GM21786 (cell line): ENCODE measurements around the gene SERINC2.

Experiments used
- ATAC-seq: cut with Tn5 transposase; IDR thresholded peaks from one replicate; pipeline ENCODE4 v1.9.1; 2021; ENCODE audit not compliant: unreplicated experiment

SERINC2 gene

DNA sequence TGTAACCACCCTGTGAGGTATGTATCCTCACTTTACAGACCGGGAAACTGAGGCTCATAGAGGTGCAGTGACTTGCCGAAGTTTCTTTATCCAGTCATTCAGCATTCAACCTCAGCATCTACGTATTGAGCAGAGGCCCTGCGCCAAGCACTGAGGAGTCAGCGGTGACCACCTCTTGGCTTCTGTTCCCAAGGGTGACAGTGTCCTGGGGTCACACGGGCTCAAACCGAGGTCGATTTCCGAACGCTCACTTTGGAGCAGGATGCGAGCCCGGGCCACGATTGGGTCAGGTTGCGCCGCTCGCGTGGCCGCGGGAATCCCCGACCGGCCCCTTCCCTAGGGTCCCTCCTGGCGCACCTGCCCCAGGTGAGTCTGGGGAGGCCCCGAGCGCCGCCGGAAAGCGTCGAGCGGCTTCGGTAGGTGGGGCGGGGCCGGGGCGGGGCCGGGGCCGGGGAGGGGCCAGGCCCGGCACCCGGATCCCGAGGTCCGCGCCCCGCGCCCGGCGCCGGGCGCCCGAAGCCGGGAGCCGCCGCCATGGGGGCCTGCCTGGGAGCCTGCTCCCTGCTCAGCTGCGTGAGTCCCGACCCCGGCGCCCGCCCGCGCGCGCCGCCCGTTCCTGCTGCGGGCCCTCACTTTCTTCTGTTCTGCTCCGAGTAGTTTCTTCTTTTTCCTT lies at the start of gene SERINC2:
TSS of gene SERINC2 (plus strand) at position 482 of the 673 bp plus-strand sequence. CDS start at position 535, 53 bp downstream.
- ATAC-seq, result no peak

DNA sequence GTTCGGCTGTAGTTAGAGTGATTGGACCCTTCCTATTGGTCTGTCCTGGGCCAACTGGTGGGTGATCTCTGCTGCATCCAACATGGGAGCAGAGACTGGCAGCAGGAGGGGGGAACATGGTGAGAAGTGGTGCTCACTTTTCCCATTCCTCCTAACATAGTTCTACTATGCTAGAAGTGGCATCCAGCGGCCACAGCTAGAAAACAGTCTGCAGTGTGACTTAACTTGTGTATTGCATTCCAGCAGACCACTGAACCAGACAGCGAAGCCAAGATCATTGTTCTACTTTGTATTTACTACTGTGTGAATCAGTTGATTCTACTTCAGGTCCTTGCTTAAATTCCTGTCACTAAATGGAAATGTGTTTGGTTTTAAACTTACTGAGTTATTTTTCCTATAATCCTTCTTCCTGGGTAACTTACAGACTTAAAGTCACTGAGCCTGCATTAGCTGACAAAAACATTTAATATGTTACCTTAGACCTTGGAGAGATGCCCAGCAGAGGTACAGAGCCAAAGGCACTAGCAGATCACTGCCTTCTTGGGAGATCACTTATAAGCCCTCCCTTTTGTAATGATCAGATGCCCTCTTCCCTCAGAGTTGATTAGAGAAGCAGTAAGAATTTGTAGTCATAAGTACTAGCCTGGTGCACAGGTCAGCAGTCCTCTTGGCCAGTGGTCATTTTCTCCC lies 48.3 kb upstream of the SERINC2 start:
- ATAC-seq, result no peak

DNA sequence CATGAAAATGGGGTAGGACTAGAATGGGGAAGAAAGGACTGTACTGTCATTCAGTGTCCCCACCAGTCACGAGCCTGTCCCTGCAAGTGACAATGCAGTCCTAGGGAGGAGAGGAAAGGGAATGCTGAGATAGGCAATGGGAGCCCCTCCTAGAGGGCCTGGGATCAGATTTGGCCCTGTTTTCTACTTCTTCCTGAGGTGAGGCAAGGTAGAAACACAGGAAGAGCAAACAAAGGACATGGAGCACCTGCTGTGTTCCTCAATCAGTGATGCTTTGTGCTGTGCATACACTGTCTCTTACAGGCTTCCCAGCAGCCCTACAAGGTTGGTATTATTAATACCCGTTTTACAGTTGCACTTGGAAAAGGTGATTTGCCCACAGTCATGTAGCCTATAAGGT lies 46.2 kb upstream of the SERINC2 start:
- ATAC-seq, result no peak

DNA sequence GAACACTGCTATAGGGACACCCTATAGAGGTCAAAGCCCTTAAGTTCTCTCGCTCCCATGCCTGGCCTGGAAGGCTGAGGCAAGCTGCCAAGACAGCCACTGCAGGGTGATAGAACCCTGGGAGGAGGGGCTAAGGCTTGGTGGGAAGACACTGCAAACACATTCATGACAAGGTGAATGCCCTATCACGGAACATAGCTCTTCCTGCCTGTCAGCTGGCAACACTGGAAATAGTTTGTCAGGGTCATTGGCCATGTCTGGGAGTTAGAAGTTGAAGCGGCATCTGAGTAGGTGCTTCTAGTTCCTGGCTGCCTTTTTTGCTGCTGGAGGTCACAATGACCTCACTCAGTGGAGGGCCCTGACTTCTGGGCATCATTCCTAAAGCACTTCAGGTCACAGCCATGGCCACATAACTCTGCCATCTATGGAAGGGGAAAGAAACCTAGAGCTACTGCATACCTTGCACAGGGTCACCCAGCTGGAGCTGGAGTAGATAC lies 44.4 kb upstream of the SERINC2 start:
- ATAC-seq, result no peak

DNA sequence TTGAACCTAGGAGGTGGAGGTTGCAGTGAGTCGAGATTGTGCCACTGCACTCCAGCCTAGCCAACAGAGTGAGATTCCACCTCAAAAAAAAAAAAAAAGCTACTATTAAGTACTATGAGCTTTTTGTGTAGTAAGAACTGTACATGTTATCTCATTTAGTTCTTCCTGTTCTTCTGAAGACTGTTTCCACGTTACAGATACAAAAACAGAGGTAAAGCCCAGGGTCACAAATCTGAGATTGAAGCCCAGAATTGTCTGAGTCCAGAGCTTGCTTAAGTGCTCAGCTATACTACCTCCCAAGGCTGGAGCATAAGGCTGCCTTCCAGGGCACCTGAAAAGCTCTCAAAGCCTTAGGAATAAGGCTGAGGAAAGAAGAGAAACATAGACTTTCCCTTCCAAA lies 43.0 kb upstream of the SERINC2 start:
- no peak for ATAC-seq

DNA sequence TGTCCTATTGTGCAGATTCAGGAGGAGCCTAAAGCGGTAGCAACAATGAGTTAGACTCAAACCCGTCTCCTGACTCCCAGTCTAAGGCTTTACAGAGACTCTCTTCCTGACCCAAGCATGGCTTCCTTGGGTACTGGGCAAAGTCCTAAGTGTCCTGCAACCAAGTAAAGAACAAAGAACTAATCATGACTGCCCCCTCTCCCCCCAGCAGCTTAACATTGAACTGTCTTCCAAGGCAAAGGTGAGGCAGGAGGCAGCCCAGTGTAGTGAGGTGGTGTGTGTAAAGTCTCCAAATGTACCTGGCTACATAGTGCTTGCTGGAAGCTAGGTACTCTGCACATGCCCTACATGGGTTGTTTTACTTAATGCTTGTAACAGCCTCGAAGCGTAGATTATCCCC lies 42.4 kb upstream of the SERINC2 start:
- ATAC-seq, result no peak

DNA sequence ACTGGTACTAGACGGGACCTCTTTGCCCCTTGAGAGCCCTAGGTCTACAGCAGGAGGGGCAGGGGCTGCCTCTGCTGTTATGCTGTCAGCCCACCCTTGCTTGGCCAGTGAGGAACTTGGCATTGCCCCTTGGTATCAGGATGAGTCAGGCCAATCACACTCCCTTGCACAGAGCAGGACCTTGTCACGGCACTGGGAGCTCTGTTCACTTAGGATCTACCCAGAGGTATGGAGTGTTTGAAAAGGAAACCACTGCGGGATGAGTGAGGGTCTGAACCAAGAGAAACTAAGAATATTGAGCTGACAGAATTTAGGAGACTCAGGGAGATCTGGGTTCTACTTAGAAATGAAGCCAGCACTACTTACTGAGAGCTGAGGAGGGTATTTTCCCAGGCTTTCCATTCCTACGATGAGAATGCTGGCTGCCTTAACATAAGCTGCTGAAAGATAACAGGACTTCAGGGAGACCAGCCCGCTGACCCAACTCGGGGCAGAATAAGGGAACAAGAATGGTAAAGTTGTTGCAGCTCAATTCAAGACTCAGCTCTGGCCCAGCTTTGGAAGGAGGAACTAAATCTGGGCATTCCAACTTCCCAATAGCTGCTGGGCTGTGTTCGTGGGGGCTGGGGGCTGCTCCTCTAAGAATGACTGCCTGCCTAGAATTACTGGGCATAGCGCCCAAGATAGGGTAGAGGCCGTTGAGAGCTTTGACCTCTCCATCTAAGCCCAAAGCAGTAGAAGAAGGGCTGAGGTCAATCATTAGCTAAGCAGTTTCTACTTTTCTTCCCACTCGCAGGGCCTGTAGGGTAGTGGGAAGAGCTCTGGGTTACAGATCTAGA lies 41.7 kb upstream of the SERINC2 start:
- no peak for ATAC-seq

DNA sequence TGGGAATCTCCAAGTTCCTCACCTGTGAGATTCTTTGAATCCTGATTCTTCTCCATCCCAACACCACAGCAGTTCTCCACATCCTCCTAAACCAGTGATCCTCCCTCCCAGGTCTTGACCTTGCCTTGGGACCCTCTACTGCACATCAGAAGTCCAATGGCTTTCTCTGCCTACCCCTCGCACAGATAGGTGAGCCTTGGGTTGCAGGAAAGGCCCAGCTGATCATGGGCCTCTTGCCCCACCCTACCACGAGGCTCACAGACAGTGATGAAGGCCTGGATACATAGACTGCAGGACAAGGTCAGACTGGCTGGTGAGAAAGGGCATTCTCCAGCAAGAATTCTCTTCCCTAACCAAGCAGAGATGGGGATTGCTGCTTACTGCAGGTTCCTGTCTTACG lies 41.0 kb upstream of the SERINC2 start:
- ATAC-seq, result no peak

DNA sequence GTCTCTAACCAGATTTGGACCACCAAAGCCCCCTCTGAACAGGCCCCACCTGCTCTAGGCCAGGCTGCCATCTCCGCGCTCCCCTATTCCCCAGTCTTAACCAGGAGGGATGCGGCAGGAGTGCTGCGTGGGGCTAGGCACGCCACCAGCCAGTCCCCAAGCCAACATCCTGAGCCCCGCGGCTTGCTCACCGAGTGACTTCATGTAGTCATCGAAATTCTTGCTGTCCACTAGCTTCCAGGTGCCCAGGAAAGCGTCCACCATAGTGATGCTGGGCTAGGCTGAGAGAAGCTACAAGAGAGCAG lies 40.3 kb upstream of the SERINC2 start:
- no peak for ATAC-seq

DNA sequence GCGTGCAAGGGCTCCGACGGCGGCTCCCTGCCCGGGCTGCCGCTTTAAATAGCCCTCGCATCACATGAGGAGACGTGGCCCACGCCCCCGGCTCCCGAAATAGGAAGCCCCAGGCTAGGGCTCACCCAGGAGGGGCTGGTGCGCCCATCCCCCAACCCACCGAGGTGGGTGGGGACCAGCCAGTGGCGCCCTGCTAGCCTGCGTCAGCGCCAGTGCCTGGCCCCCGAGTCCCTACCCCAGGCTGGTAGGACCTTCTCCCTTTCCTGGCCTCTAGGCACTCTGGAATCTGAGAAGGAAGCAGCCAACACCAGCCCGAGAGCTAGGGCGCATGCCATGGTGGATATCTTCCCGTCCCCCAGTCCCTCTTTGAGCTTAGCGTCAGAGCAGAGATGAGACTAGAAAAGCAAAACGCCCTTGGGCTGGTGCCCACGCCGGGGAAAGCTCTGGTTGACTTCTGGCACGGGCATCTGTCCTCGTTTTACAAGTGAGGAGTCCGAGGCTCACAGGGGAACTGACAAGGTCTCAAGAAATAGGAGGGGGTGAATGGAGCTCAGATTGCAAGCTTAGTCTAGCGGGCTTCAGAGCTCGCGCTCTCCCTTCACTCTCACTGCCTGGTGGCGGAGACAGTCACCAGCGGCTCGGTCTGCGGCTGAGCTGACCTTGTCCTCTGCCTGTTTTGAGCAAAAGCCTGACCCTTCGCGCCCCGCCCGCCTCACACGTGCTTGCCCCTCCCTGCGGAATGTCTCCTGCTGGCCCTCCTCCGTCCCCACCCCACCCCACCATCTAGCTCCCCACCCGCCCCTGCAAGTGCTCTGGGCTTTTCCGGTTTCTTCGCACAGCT lies 39.7 kb upstream of the SERINC2 start, which contains the start of gene FABP3:
TSS of gene FABP3 (minus strand) at position 21 of the 841 bp plus-strand sequence. CDS start 62 bp downstream, outside the sequence.
- ATAC-seq, result no peak

DNA sequence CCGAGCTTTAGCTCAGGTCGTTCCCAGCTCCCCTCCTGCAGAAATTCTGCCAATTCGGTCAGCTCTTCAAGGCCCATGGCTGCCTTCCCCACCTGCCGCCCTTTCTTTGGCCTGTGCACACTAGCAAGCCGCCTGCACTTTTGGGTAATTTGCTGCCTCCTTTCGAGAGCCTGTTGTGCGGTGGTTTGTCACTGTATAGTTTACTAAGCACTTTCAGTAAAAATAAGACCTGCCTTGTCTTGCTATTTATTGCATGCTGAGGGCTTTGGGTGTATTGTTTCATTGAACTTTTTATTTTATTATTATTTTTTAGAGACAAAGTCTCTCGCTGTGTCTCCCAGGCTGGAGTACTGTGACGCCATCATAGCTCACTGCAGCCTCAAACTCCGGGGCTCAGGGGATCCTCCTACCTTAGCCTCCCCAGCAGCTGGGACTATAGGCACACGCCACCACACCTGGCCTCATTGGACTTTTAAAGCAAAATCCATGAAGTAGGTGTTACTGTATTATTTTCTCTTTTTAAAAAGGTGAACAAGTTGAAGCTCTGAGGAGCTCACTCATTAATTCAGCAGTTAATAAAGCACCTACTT lies 39.0 kb upstream of the SERINC2 start:
- ATAC-seq, result no peak

DNA sequence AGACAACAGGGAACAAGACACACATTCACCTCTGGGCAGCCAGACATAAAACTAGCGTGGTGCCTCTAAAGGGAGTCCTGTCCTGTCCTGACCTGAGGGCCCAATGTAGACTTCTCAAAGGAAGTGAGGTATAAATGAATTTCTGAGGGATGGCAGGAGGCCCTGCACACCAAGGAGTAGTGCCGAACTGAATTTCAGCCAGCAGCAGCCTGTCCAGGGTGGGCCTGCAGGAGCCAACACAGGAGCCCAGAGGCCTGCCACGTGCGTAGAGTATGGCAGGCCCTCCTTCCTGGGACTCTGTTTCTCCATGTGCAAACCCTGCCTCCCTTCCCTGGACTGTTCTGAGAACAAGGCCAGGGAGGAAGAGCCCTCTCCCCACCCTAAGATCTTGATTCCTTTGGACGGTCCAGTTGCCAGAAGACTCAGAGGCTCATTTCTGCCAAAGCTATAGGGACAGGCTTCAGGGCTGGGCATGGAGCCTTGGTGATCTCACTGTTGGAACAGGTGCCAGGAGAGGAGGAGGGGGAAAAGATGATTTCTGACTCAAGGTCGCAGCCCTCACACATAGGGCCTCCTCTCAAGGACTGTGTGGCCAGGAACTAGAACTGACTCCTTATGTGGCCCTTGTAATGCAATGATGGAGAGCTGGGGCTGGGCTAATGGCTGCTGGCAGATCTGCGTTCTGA lies 38.4 kb upstream of the SERINC2 start:
- no peak for ATAC-seq

DNA sequence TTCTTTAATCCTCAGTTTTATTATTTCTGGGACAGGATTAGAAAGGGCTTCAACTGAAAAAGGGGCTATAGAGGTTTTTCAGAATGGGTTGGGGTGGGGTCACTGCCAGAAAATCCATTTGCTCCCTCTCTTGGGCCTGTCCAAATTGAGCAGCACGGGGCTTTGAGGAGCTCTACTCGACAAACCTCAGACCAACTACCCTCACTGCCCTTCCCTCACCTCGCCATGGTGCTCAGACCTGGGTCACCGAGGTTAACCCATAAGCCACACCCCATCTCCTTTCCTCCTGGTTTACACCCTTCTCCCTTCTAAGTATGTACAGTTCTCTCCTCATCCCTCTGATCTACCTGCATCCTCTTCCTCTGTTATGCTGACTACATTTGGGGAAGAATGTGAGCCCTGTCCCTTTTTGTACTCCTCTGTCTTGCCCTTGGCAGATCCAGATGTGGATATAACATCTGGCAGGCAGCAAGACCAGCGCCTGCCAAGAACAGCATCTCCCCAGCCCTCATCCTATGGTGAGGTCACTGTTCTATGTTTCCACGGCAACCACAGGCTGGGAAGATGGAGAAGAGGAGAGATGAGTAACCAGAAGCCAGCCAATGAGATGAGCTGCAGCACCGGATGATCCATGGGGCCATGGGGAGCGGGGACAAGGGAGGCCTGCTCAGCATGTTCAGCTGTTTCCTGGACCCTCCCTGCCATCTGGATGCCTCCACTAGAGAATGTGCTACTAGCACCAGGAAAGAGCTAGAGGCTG lies 36.5 kb upstream of the SERINC2 start:
- ATAC-seq, result no peak

DNA sequence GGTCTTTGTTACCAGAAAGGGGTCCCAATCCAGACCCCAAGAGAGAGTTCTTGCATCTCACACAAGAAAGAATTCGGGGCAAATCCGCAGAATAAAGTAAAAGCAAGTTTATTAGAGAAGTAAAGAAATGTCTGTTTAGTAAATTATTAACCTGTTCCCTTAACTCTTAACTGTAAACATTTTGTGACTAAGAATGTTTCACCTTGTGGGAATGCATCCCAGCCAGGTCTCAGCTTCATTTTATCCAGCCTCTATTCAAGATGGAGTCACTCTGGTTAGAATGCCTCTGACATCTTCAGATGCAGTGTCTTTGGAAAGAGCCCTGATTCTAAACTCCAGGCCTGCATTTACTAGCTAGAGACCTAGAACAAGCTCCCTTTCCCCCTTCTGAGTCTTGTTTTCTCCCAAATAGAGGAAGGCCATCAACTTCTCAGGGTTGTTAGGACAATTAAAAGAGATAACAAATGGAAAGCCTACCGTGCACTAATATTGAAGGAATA lies 35.6 kb upstream of the SERINC2 start:
- no peak for ATAC-seq

DNA sequence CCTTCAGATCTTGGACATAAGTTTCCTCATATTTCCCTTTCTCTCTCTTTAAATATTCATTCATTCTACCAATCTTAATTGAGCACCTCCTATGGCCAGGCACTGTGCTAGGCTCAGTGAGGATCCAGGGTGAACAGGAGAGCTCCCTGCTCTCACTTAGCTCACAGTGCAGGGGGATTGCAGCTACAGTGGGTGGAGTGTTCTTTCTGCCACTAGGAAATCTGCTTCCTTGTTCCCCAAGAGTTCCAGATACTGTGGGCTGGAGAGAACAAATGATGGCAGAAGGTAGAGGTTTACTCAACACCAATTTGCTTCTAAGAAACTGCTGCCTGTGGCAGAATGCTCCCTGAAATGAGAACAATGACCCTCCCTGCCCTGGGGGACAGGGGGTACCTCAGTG lies 35.0 kb upstream of the SERINC2 start:
- ATAC-seq, result no peak

DNA sequence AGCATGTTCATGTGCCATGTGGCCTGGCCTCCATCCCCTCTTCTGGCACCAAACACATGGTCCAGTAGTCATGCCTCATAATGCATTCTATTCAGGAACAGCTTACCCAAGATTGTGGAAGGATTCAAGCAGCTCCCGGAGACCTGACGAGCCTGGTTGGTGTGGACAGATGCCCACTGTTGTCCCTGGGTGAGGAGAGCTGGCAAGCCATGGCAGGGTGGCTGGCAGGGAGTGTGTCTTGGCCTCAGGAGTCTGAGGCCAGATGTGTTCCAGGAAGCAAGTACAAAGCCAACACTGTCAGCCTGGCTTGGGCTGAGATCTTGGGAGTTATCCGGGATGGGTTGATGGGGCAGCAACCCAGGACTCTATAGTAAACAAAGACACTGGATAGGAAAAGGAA lies 32.8 kb upstream of the SERINC2 start:
- no peak for ATAC-seq

DNA sequence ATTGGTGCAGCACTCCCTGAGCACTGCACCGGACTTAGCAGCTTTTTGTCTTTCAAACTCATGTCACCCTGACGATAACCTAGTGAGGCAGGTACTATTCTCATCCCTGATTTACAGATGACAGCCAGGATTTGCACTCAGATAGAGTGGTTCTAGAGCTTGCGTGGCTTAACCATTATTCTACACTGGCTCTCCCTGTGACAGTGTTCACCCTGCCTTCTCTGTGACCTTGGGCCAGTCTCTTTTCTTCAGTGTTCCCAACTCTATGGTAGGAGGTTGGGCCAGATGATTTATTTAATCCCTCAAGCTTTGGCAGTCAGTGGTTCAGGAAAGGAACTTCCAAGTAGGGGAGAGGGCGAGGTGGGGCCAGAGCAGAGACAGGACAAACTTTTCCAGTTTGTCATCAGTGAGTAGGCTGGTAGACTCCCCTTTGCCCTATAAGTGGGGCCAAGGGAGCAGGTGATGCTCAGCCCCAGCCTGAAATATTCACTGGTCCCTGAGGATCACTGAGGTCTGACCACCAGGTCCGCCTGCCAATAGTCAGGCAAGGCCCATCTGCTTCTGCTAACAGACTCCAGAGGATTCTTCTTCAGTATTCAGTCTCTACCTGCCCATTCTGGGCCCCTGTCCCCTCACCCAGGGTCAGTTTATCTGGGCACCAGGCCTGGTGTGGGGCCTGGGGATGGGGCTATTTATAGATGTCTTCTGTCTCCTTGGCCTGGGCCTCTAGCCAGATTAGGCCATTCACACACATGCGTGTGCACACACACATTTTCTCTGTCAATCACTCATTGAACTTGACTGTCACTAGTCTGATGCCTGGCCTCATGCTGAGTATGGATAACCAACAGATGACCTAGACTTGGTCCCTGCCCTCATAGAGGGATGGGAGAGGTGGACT lies 31.4 kb upstream of the SERINC2 start:
- ATAC-seq, result no peak

DNA sequence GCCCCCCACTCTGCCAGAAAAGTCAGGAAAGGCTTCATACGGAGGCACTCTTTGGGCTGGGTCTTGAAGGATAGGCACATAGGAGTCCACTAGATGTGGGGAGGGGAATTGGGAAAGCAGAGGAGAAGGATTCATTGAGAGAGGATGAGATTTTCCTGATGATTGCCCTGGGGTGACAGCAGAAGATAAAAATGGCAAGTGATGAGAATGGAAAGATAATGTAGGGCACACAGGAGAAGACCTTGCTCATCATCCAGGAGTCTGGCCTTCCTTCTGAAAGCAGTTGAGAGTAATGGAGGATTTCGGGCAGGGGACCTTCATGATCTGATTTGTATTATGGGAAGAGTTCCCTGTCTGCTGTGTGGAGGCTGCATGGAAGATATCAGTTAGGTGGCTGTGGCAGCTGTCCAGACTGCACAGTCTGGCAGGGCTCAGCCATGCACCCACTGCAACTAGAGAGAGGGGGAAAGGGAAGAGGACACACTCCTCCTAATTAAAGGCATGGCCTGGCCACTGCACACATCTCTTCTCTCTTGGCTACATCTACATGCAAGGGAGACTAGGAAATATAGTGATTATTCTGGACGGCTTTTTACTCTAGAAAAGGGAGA lies 30.5 kb upstream of the SERINC2 start:
- no peak for ATAC-seq
